GM23338 (cell line): Measurements from ENCODE around the gene PRDM4. TPM values are rescaled to one million over a fixed set of nuclear protein-coding genes. Genes with fewer than 3 reads are reported as not detected.

ENCODE experiments used
- ATAC-seq: fragments of 200-7000 bp; cut with Tn5 transposase; 3 replicates; pipeline ENCODE4 v1.9.1; 2020
- DNase-seq: peaks from one replicate; pipeline ENCODE4 v3.0.0-alpha.2; 2015; ENCODE audit warnings: low spot score
- H2AFZ ChIP-seq: fragments of 200-600 bp; sonication (generic); 2 replicates; pipeline ENCODE4 v1.8.0; 2016; ENCODE audit warnings: antibody characterized with exemption, mild to moderate bottlenecking, moderate library complexity
- H3F3A ChIP-seq: fragments of 200-600 bp; sonication (generic); replicated peaks from 2 replicates; pipeline ENCODE4 v1.8.0; 2017; ENCODE audit warnings: antibody characterized with exemption, mixed run types, low read depth
- H3K27ac ChIP-seq: fragments of 200-600 bp; sonication (generic); 2 replicates; pipeline ENCODE4 v1.6.1; 2016; ENCODE audit warnings: low read depth
- H3K27me3 ChIP-seq: fragments of 200-600 bp; sonication (generic); 2 replicates; pipeline ENCODE4 v1.8.0; 2016; ENCODE audit warnings: mild to moderate bottlenecking, mixed run types, moderate library complexity; ENCODE audit not compliant: insufficient read depth
- H3K36me3 ChIP-seq: fragments of 200-600 bp; sonication (generic); 2 replicates; pipeline ENCODE4 v1.8.0; 2016; ENCODE audit warnings: mild to moderate bottlenecking; ENCODE audit not compliant: insufficient read depth
- H3K4me1 ChIP-seq: fragments of 200-600 bp; sonication (generic); 2 replicates; pipeline ENCODE4 v1.8.0; 2016; ENCODE audit warnings: mild to moderate bottlenecking, moderate library complexity; ENCODE audit not compliant: insufficient read depth
- H3K4me2 ChIP-seq: fragments of 200-600 bp; sonication (generic); 2 replicates; pipeline ENCODE4 v1.7.1; 2017; ENCODE audit warnings: mixed run types
- H3K4me3 ChIP-seq: fragments of 200-600 bp; sonication (generic); 2 replicates; pipeline ENCODE4 v1.6.1; 2016; ENCODE audit warnings: mixed run types
- H3K79me2 ChIP-seq: fragments of 200-600 bp; sonication (generic); replicated peaks from 2 replicates; pipeline ENCODE4 v1.8.0; 2017; ENCODE audit warnings: mild to moderate bottlenecking; ENCODE audit not compliant: insufficient read depth
- H3K9me2 ChIP-seq: fragments of 200-600 bp; sonication (generic); 2 replicates; pipeline ENCODE4 v1.8.0; 2017; ENCODE audit not compliant: insufficient read depth
- H4K20me1 ChIP-seq: fragments of 200-600 bp; sonication (generic); replicated peaks from 2 replicates; pipeline ENCODE4 v1.8.0; 2017; ENCODE audit warnings: mild to moderate bottlenecking; ENCODE audit not compliant: insufficient read depth
- H3K27ac Mint-ChIP-seq: 2 replicates; pipeline ENCODE4 v1.8.0; 2020; ENCODE audit warnings: inconsistent platforms, mild to moderate bottlenecking, moderate library complexity, mixed read lengths
- H3K27me3 Mint-ChIP-seq: 3 replicates; pipeline ENCODE4 v1.8.0; 2022; ENCODE audit warnings: low read depth, mild to moderate bottlenecking, moderate library complexity, mixed read lengths, inconsistent platforms; ENCODE audit not compliant: insufficient read depth, poor library complexity
- H3K36me3 Mint-ChIP-seq: 3 replicates; pipeline ENCODE4 v1.8.0; 2021; ENCODE audit warnings: low read depth, mild to moderate bottlenecking, inconsistent platforms, moderate library complexity, mixed read lengths
- H3K4me1 Mint-ChIP-seq: 3 replicates; pipeline ENCODE4 v1.8.0; 2020; ENCODE audit warnings: mild to moderate bottlenecking, inconsistent platforms, mixed read lengths
- H3K4me3 Mint-ChIP-seq: 3 replicates; pipeline ENCODE4 v1.8.0; 2021; ENCODE audit warnings: moderate library complexity, mild to moderate bottlenecking, inconsistent platforms, mixed read lengths
- H3K9me3 Mint-ChIP-seq: 3 replicates; pipeline ENCODE4 v1.8.0; 2020; ENCODE audit warnings: moderate library complexity, mild to moderate bottlenecking, inconsistent platforms, mixed read lengths
- CREB1 ChIP-seq: fragments of 250-450 bp; sonication (Bioruptor Pico); IDR thresholded peaks from 2 replicates; pipeline ENCODE4 v1.5.0; 2020; ENCODE audit warnings: low read depth, mild to moderate bottlenecking, moderate library complexity
- CTCF ChIP-seq, 2 experiments: fragments of 200-600 bp in 1 of 2; sonication (generic) in 1 of 2; conservative IDR thresholded peaks; 2 replicates each; pipeline versions ENCODE4 v1.5.1 to v1.6.1; 2016 to 2017; ENCODE audit warnings: antibody characterized with exemption in 2 of 2, low read depth in 2 of 2, mild to moderate bottlenecking in 2 of 2, moderate library complexity in 1 of 2
- ETS1 ChIP-seq: IDR thresholded peaks from 2 replicates; pipeline ENCODE4 v1.6.1; 2016; ENCODE audit warnings: antibody characterized with exemption
- EZH2 ChIP-seq: fragments of 200-600 bp; sonication (generic); IDR thresholded peaks from one replicate; pipeline ENCODE4 v1.8.0; 2017; ENCODE audit warnings: antibody characterized with exemption, mild to moderate bottlenecking, low read depth; ENCODE audit not compliant: unreplicated experiment
- EZH2phosphoT487 ChIP-seq: fragments of 200-600 bp; sonication (generic); IDR thresholded peaks from one replicate; pipeline ENCODE4 v1.8.1; 2018; ENCODE audit warnings: antibody characterized with exemption; ENCODE audit not compliant: unreplicated experiment
- JUNB ChIP-seq: IDR thresholded peaks from one replicate; pipeline ENCODE4 v1.6.1; 2016; ENCODE audit warnings: antibody characterized with exemption; ENCODE audit not compliant: unreplicated experiment
- NANOG ChIP-seq: IDR thresholded peaks from 2 replicates; pipeline ENCODE4 v1.6.1; 2016; ENCODE audit warnings: antibody characterized with exemption, borderline replicate concordance
- POLR2AphosphoS5 ChIP-seq: IDR thresholded peaks from 2 replicates; pipeline ENCODE4 v1.6.1; 2016; ENCODE audit warnings: antibody characterized with exemption, low read depth
- STAT1 ChIP-seq: IDR thresholded peaks from one replicate; pipeline ENCODE4 v1.6.1; 2016; ENCODE audit warnings: antibody characterized with exemption; ENCODE audit not compliant: unreplicated experiment
- ZNF331 ChIP-seq: fragments of 250-450 bp; sonication (Bioruptor Pico); IDR thresholded peaks from 2 replicates; pipeline ENCODE4 v1.5.0; 2020; ENCODE audit warnings: low read depth, mild to moderate bottlenecking, moderate library complexity
- polyA plus RNA-seq: library from polyadenylated mRNA; unstranded; fragments of >200 nt; fragmentation: Nextera tagmentation; extraction: Ambion mirVana; gene quantifications from 2 replicates; pipeline ENCODE4 v1.2.1, GENCODE V29; 2016
- total RNA-seq: library from RNA; depleted of rRNA; stranded (reverse); fragments of >200 nt; shearing (Covaris generic); gene quantifications from 2 replicates; pipeline ENCODE4 v1.2.3, GENCODE V29; 2014
- TF ChIP-seq, protein P1 (sequence below): IDR thresholded peaks from one replicate; pipeline ENCODE4 v1.6.1; 2018; ENCODE audit warnings: antibody characterized with exemption; ENCODE audit not compliant: unreplicated experiment
- TF ChIP-seq, protein P2 (sequence below): fragments of 250-450 bp; sonication (Bioruptor Pico); IDR thresholded peaks from 2 replicates; pipeline ENCODE4 v1.5.0; 2020; ENCODE audit warnings: mild to moderate bottlenecking, moderate library complexity

PRDM4 gene
- total and polyA plus RNA-seq, 2 experiments from 2014 or later: 4.9 to 17.1 TPM

DNA sequence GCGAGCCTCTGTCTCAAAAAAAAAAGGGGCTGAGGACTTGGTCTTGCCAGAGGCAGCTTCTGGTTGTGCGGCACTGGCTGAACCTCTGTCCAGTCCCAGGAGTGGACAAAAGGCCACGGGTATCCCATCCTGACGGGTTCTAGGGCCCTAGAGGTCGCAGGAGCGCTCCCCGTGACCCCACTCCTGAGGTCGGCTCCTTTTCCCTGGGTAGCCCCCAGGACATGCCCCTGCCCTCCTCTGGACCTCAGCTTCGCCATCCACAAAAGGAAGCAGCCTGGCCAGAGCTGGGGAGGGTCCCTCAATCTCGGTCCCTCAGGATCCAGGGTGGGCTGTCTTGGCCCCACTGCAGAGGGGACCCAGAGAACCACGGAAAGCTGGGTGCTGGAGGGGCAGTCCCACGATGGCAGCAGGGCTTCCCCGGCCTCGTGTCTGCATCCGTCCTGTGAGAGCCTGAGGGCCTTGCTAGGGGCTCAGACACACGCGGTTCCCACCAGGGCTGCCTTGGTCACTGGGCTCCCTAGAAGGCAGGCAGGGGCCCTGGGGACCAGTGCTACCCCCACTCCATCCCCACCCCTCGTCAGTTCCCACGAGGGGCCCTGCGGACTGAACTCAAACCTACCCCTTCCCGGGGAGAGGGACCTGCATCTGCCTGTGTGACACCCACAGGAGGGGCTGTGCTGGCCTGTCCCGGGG is 44.7 kb upstream of the PRDM4 start:
- DNase-seq: no peak
- ATAC-seq: no peak
- no peak overlapping the region for H3K4me2 ChIP-seq
- H3K4me3 ChIP-seq: no peak overlapping the region
- H3F3A ChIP-seq: no peaks in the 10 kb centered on the region
- H3K27ac ChIP-seq: no peak overlapping the region
- no peak overlapping the region for H2AFZ ChIP-seq
- H3K27me3 Mint-ChIP-seq: peaks cover 3% of the 10 kb centered on the region
- H3K9me2 ChIP-seq: no peaks in the 10 kb centered on the region
- H3K27me3 ChIP-seq: no peaks in the 10 kb centered on the region
- H3K79me2 ChIP-seq: no peaks in the 10 kb centered on the region
- H3K36me3 Mint-ChIP-seq: no peaks in the 10 kb centered on the region
- H3K4me3 Mint-ChIP-seq: no peak overlapping the region
- H3K27ac Mint-ChIP-seq: no peak overlapping the region
- H3K4me1 ChIP-seq: peaks cover 11% of the 10 kb centered on the region
- H4K20me1 ChIP-seq: no peaks in the 10 kb centered on the region
- peaks cover 12% of the 10 kb centered on the region for H3K4me1 Mint-ChIP-seq
- TF ChIP-seq, protein P1, sequence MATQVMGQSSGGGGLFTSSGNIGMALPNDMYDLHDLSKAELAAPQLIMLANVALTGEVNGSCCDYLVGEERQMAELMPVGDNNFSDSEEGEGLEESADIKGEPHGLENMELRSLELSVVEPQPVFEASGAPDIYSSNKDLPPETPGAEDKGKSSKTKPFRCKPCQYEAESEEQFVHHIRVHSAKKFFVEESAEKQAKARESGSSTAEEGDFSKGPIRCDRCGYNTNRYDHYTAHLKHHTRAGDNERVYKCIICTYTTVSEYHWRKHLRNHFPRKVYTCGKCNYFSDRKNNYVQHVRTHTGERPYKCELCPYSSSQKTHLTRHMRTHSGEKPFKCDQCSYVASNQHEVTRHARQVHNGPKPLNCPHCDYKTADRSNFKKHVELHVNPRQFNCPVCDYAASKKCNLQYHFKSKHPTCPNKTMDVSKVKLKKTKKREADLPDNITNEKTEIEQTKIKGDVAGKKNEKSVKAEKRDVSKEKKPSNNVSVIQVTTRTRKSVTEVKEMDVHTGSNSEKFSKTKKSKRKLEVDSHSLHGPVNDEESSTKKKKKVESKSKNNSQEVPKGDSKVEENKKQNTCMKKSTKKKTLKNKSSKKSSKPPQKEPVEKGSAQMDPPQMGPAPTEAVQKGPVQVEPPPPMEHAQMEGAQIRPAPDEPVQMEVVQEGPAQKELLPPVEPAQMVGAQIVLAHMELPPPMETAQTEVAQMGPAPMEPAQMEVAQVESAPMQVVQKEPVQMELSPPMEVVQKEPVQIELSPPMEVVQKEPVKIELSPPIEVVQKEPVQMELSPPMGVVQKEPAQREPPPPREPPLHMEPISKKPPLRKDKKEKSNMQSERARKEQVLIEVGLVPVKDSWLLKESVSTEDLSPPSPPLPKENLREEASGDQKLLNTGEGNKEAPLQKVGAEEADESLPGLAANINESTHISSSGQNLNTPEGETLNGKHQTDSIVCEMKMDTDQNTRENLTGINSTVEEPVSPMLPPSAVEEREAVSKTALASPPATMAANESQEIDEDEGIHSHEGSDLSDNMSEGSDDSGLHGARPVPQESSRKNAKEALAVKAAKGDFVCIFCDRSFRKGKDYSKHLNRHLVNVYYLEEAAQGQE: no peak
- TF ChIP-seq, protein P2, sequence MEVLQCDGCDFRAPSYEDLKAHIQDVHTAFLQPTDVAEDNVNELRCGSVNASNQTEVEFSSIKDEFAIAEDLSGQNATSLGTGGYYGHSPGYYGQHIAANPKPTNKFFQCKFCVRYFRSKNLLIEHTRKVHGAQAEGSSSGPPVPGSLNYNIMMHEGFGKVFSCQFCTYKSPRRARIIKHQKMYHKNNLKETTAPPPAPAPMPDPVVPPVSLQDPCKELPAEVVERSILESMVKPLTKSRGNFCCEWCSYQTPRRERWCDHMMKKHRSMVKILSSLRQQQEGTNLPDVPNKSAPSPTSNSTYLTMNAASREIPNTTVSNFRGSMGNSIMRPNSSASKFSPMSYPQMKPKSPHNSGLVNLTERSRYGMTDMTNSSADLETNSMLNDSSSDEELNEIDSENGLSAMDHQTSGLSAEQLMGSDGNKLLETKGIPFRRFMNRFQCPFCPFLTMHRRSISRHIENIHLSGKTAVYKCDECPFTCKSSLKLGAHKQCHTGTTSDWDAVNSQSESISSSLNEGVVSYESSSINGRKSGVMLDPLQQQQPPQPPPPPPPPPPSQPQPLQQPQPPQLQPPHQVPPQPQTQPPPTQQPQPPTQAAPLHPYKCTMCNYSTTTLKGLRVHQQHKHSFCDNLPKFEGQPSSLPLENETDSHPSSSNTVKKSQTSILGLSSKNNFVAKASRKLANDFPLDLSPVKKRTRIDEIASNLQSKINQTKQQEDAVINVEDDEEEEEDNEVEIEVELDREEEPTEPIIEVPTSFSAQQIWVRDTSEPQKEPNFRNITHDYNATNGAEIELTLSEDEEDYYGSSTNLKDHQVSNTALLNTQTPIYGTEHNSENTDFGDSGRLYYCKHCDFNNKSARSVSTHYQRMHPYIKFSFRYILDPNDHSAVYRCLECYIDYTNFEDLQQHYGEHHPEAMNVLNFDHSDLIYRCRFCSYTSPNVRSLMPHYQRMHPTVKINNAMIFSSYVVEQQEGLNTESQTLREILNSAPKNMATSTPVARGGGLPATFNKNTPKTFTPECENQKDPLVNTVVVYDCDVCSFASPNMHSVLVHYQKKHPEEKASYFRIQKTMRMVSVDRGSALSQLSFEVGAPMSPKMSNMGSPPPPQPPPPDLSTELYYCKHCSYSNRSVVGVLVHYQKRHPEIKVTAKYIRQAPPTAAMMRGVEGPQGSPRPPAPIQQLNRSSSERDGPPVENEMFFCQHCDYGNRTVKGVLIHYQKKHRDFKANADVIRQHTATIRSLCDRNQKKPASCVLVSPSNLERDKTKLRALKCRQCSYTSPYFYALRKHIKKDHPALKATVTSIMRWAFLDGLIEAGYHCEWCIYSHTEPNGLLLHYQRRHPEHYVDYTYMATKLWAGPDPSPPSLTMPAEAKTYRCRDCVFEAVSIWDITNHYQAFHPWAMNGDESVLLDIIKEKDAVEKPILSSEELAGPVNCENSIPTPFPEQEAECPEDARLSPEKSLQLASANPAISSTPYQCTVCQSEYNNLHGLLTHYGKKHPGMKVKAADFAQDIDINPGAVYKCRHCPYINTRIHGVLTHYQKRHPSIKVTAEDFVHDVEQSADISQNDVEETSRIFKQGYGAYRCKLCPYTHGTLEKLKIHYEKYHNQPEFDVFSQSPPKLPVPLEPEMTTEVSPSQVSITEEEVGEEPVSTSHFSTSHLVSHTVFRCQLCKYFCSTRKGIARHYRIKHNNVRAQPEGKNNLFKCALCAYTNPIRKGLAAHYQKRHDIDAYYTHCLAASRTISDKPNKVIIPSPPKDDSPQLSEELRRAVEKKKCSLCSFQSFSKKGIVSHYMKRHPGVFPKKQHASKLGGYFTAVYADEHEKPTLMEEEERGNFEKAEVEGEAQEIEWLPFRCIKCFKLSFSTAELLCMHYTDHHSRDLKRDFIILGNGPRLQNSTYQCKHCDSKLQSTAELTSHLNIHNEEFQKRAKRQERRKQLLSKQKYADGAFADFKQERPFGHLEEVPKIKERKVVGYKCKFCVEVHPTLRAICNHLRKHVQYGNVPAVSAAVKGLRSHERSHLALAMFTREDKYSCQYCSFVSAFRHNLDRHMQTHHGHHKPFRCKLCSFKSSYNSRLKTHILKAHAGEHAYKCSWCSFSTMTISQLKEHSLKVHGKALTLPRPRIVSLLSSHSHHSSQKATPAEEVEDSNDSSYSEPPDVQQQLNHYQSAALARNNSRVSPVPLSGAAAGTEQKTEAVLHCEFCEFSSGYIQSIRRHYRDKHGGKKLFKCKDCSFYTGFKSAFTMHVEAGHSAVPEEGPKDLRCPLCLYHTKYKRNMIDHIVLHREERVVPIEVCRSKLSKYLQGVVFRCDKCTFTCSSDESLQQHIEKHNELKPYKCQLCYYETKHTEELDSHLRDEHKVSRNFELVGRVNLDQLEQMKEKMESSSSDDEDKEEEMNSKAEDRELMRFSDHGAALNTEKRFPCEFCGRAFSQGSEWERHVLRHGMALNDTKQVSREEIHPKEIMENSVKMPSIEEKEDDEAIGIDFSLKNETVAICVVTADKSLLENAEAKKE: no peak
- TF ChIP-seq JUNB (no peak), POLR2AphosphoS5 (no peak), STAT1 (no peak), NANOG (no peak), ETS1 (no peak), EZH2 (no peak), ZNF331 (CRISPR knock-in tag) (no peak), EZH2phosphoT487 (no peak), CTCF (conservative IDR thresholded peaks at IDR 0.05; ENCODE audit: low read depth in 2 of 2) (no peak), CREB1 (CRISPR knock-in tag) (no peak)
- H3K36me3 ChIP-seq: no peaks in the 10 kb centered on the region
- H3K9me3 Mint-ChIP-seq: no peaks in the 10 kb centered on the region; the same call in 2 of the 3 replicates
